ENCODE results near the gene HOXC10.

The HOXC10 gene

DNA sequence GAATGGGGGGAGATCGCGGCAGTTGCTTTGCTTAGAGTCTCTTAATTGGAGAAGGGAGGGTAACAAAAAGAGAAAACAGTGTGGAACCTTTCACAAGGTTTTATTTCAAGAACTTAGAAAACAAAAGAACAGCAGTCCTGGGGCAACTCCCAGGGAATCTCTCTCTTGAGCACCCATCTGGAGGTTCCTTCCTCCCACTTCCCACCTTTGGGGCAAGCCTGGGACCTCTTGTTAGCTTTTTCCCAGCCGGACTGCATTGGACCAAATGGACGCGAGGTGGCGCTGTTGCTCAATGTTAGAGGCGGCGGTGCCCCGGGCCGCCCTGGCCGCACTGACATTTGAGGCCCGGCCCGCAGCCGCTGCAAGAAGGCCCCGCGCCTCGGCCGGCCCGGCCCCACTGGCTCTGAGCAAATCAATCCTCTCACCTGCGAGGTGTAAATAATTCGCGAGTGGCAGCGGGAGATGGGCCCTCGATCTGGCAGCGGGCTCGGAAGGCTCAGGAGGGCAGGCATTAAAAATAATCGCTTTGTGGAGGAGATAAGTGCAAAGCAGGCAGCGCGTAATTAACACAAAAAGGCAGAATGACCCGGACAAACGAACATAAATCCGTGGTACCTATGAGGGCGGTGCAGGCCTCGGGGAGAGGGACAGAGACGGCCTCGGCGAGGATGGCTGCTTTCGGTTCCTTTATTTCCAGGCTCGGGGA is 21.1 kb downstream of the HOXC10 start:
- H3K27ac ChIP-seq (ENCODE audit: insufficient read depth, low read depth, low read length, poor library complexity, severe bottlenecking): no peak overlapping the region
- peaks cover 100% of the 10 kb centered on the region for H3K27me3 ChIP-seq (ENCODE audit: control insufficient read depth, insufficient read depth, low read length, poor library complexity, severe bottlenecking)
- no peaks in the 10 kb centered on the region for H3K36me3 ChIP-seq (ENCODE audit: control insufficient read depth, insufficient read depth, low read length)
- H3K4me3 ChIP-seq (ENCODE audit: insufficient read depth, low read depth, low read length): no peak overlapping the region
- 9 to 10% methylated on average over 39 of the region's 39 CpGs for WGBS, 2 experiments
- H3K4me1 ChIP-seq (ENCODE audit: control insufficient read depth, insufficient read depth, low read length): no peaks in the 10 kb centered on the region
- no peaks in the 10 kb centered on the region for H3K9me3 ChIP-seq (ENCODE audit: control insufficient read depth, low read length)

GRCh38 chr12:54006559-54007220 is 21.7 kb downstream of the HOXC10 start:
- Histone ChIP-seq H3K36me3 (ENCODE audit: control insufficient read depth, insufficient read depth, low read length) (no peaks in the 10 kb centered on the region), H3K4me1 (ENCODE audit: control insufficient read depth, insufficient read depth, low read length) (no peaks in the 10 kb centered on the region), H3K27me3 (ENCODE audit: control insufficient read depth, insufficient read depth, low read length, poor library complexity, severe bottlenecking) (peaks cover 100% of the 10 kb centered on the region), H3K27ac (ENCODE audit: insufficient read depth, low read depth, low read length, poor library complexity, severe bottlenecking) (no peak overlapping the region), H3K9me3 (ENCODE audit: control insufficient read depth, low read length) (no peaks in the 10 kb centered on the region), H3K4me3 (ENCODE audit: insufficient read depth, low read depth, low read length) (no peak overlapping the region)
- 27 to 29% methylated on average over 22 of the region's 22 CpGs for WGBS, 2 experiments

DNA sequence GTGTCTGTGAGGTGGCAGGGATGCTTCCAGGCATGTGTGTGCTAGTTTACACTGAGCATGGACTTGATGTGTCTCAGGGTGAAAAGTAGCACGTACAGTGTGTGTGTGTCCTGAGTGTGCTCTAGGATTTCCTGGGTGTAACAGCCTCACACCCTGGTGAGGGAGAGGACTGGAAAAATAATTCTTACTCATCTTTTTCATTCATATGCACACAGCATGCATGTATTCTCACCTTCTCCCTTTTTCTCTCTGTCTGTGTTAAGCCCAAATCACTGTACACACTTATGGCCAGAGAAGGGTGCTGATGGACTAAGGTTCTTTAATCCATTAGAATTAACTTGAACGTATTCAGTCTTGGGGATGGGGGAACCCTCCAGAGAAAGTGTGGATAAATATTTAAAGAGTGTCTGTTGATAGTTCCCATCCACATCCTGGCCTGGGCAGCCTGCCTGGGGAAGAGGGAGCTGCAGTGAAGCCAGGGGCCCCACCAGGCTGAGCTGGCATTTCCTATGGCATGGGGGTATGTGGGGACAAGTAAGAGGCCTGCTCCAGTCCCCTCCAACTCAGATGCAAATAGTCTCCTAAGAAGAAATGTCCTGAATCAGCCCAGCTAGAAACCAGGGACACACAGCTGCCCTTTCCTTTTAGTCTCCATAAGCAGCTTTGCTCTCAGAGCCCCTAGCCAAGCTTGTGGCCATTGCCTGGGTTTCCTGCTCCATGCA is 22.8 kb downstream of the HOXC10 start:
- Histone ChIP-seq H3K27me3 (ENCODE audit: control insufficient read depth, insufficient read depth, low read length, poor library complexity, severe bottlenecking) (peaks cover 100% of the 10 kb centered on the region), H3K4me3 (ENCODE audit: insufficient read depth, low read depth, low read length) (no peak overlapping the region), H3K4me1 (ENCODE audit: control insufficient read depth, insufficient read depth, low read length) (no peaks in the 10 kb centered on the region), H3K27ac (ENCODE audit: insufficient read depth, low read depth, low read length, poor library complexity, severe bottlenecking) (no peak overlapping the region), H3K36me3 (ENCODE audit: control insufficient read depth, insufficient read depth, low read length) (no peaks in the 10 kb centered on the region), H3K9me3 (ENCODE audit: control insufficient read depth, low read length) (no peaks in the 10 kb centered on the region)
- WGBS, 2 experiments: 31 to 41% methylated on average over 2 of the region's 2 CpGs

- Histone ChIP-seq H3K36me3 (ENCODE audit: control insufficient read depth, insufficient read depth, low read length) (no peaks in the 10 kb centered on the region), H3K4me1 (ENCODE audit: control insufficient read depth, insufficient read depth, low read length) (no peaks in the 10 kb centered on the region), H3K27me3 (ENCODE audit: control insufficient read depth, insufficient read depth, low read length, poor library complexity, severe bottlenecking) (peaks cover 100% of the 10 kb centered on the region), H3K4me3 (ENCODE audit: insufficient read depth, low read depth, low read length) (no peak overlapping the region), H3K9me3 (ENCODE audit: control insufficient read depth, low read length) (no peaks in the 10 kb centered on the region), H3K27ac (ENCODE audit: insufficient read depth, low read depth, low read length, poor library complexity, severe bottlenecking) (no peak overlapping the region)
- 14 to 23% methylated on average over 2 of the region's 2 CpGs for WGBS, 2 experiments
Measured at GRCh38 chr12:54008260-54008552, 23.3 kb downstream of the HOXC10 start.

DNA sequence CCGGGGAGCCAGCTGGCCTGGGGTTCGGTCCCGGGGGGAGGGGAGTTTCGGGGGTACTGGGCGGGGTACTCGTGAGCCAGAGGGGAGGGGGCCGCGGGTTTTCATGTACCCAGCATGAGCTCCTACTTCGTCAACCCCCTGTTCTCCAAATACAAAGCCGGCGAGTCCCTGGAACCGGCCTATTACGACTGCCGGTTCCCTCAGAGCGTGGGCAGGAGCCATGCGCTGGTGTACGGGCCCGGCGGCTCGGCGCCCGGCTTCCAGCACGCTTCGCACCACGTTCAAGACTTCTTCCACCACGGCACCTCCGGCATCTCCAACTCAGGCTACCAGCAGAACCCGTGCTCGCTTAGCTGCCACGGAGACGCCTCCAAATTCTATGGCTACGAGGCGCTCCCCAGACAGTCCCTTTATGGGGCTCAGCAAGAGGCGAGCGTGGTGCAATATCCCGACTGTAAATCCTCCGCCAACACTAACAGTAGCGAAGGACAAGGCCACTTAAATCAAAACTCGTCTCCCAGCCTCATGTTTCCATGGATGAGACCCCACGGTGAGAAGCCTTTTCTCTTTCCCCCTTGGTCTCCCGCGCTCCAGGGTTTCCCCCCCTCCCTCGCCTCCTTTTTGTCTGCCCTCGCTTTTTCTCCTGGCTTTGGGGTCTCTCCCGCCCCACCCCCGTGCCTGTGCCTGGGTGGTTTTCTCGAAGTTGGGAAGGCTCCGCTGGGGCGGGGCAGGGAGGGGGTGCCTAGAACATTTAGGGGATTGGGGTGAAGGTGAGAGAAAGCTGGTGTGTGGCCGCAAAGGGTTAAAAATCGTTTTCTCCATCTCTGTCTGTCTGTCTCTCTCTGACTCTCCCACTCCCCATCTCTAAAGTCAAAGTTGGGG is 24.5 kb downstream of the HOXC10 start:
- WGBS, 2 experiments: 4 to 5% methylated on average over 51 of the region's 51 CpGs
- H3K27me3 ChIP-seq (ENCODE audit: control insufficient read depth, insufficient read depth, low read length, poor library complexity, severe bottlenecking): peaks cover 100% of the 10 kb centered on the region
- no peaks in the 10 kb centered on the region for H3K4me1 ChIP-seq (ENCODE audit: control insufficient read depth, insufficient read depth, low read length)
- no peaks in the 10 kb centered on the region for H3K36me3 ChIP-seq (ENCODE audit: control insufficient read depth, insufficient read depth, low read length)
- no peak overlapping the region for H3K27ac ChIP-seq (ENCODE audit: insufficient read depth, low read depth, low read length, poor library complexity, severe bottlenecking)
- no peaks in the 10 kb centered on the region for H3K9me3 ChIP-seq (ENCODE audit: control insufficient read depth, low read length)
- H3K4me3 ChIP-seq (ENCODE audit: insufficient read depth, low read depth, low read length): no peak overlapping the region

DNA sequence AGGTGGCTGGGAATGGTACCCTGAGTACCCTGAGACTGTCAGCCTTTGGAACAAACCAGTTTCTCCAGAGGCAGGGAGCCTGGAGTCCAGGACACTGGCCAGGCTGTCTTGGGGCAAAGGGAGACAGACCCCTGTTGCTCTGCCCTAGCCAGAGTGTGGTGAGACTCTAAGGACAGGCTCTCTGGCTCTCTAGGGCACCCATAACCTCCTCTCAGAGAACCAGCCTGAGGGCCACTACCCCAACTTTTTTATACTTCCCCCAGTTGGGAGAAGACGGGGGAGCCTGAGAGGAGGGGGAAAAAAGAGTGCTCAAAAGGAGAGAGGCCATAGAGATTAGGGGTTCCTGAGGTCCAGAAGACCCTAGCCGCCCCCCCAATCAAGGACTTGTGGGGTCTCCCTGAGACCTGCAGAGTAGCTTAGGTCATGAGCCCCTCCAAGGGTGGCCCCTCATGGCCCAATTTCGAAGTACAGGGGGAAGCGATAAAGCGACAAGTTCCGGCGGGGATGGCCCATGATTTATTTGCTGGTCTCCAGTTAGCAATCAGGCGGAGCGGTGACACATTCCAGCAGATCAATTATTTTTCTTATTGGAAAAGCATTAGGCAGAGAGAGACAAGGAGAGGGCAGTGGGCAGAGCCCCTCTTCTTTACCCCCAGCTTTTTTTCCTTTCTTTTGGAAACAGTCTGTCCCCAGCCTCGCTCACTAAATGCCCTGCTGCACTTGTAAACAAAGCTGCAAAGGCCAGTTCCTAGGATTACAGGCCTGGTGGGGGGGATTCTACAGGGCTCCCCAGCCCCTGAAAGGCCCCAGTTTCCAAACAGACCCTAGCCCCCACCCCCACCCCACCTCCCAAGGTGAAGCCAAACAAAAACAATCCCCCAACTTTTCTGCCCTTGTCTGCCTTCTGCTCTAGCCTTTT is 25.4 kb downstream of the HOXC10 start:
- Histone ChIP-seq H3K9me3 (ENCODE audit: control insufficient read depth, low read length) (no peaks in the 10 kb centered on the region), H3K27me3 (ENCODE audit: control insufficient read depth, insufficient read depth, low read length, poor library complexity, severe bottlenecking) (peaks cover 100% of the 10 kb centered on the region), H3K4me3 (ENCODE audit: insufficient read depth, low read depth, low read length) (no peak overlapping the region), H3K4me1 (ENCODE audit: control insufficient read depth, insufficient read depth, low read length) (no peaks in the 10 kb centered on the region), H3K27ac (ENCODE audit: insufficient read depth, low read depth, low read length, poor library complexity, severe bottlenecking) (no peak overlapping the region), H3K36me3 (ENCODE audit: control insufficient read depth, insufficient read depth, low read length) (no peaks in the 10 kb centered on the region)
- 10 to 17% methylated on average over 10 of the region's 10 CpGs for WGBS, 2 experiments

DNA sequence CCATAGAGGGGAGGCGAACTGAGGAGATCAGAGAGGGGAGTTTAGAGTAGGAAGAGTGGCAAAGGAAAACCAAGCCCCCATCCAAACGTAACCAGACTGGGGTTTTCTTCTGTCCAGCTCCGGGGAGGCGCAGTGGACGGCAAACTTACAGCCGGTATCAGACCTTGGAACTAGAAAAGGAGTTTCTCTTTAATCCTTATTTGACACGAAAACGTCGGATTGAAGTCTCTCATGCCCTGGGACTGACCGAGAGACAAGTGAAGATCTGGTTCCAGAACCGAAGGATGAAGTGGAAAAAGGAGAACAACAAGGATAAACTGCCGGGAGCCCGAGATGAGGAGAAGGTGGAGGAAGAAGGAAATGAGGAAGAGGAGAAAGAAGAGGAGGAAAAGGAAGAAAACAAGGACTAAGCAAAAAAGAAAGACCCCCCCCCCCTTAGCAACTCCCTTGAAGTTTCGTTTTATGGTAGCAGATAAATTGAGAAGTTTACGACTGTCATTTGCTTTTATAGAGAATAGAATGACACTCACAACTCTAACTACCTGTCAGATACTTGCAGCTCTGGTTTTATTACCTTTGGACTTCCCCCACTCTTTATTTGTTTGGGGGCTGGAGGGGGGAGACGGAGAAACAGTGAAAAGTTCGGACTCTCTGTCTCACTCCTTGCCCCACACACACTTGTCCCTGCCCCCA is 26.2 kb downstream of the HOXC10 start:
- H3K4me1 ChIP-seq (ENCODE audit: control insufficient read depth, insufficient read depth, low read length): no peaks in the 10 kb centered on the region
- no peak overlapping the region for H3K4me3 ChIP-seq (ENCODE audit: insufficient read depth, low read depth, low read length)
- H3K36me3 ChIP-seq (ENCODE audit: control insufficient read depth, insufficient read depth, low read length): no peaks in the 10 kb centered on the region
- no peaks in the 10 kb centered on the region for H3K9me3 ChIP-seq (ENCODE audit: control insufficient read depth, low read length)
- H3K27ac ChIP-seq (ENCODE audit: insufficient read depth, low read depth, low read length, poor library complexity, severe bottlenecking): no peak overlapping the region
- 4 to 7% methylated on average over 15 to 16 of the region's 17 CpGs for WGBS, 2 experiments
- peaks cover 100% of the 10 kb centered on the region for H3K27me3 ChIP-seq (ENCODE audit: control insufficient read depth, insufficient read depth, low read length, poor library complexity, severe bottlenecking)

DNA sequence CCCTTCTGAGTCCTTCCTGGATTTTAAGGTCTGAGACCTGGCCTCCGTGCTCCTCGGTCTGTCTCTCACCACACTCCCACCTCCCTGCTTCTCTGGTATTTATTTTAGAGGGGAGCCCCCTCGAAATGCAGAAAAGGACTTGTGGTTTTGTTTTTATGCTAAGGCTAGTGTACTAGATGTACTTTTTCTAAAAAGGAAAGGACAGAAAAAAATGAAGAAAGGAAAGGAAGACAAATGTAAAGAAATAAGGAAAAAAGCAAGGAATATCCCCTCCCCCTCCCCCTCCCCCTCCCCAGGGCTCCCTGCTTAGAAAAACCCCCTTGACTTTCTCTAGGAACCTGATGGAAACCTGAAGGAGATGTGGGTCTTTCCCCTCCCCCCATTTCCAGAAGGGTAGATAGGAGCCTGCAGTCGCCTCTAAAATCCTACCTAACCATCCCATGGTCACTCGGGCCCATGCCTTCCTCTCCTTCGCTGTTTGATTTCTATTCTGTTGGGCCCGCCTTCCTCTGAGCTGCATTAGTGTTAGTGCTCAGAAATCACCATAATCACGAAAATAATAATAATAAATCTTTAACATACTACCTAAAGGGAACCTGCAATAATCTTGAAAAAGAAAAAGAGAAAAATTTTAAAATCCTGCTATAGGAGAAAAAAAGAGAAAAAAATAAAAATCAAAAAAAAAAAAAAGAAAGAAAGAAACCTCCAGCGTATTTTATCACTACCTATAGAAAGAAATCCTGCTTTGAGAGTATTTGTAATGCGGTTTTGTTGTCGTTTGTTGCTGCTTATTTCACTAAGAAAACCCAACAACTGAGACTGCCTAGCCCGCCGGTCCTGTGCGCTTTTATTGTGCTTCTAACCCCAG is 27.0 kb downstream of the HOXC10 start:
- peaks cover 100% of the 10 kb centered on the region for H3K27me3 ChIP-seq (ENCODE audit: control insufficient read depth, insufficient read depth, low read length, poor library complexity, severe bottlenecking)
- H3K9me3 ChIP-seq (ENCODE audit: control insufficient read depth, low read length): no peaks in the 10 kb centered on the region
- H3K27ac ChIP-seq (ENCODE audit: insufficient read depth, low read depth, low read length, poor library complexity, severe bottlenecking): no peak overlapping the region
- 18 to 20% methylated on average over 8 to 12 of the region's 14 CpGs for WGBS, 2 experiments
- no peaks in the 10 kb centered on the region for H3K4me1 ChIP-seq (ENCODE audit: control insufficient read depth, insufficient read depth, low read length)
- H3K4me3 ChIP-seq (ENCODE audit: insufficient read depth, low read depth, low read length): no peak overlapping the region
- no peaks in the 10 kb centered on the region for H3K36me3 ChIP-seq (ENCODE audit: control insufficient read depth, insufficient read depth, low read length)

Data from ectodermal cell (in vitro differentiated cells).